Thyroid gland (tissue), 4 donors: Measurements from ENCODE around the gene ITPRIPL2. TPM values are rescaled to one million over a fixed set of nuclear protein-coding genes. Genes with fewer than 3 reads are reported as not detected.

Experiments used
- DNase-seq, 2 donors: peaks; one replicate each; pipeline ENCODE4 v3.0.0-alpha.2; 2019
- H3K27ac ChIP-seq, 3 donors: fragments of 200-600 bp; sonication (generic); 1 replicate in 2 of 3; 2 replicates in 1 of 3; pipeline ENCODE4 v1.5.1; 2016 to 2019; ENCODE audit warnings: mild to moderate bottlenecking in 1 of 3, moderate library complexity in 1 of 3
- H3K27me3 ChIP-seq: fragments of 200-600 bp; sonication (generic); one replicate; pipeline ENCODE4 v1.5.1; 2019
- H3K36me3 ChIP-seq, 2 donors: fragments of 200-600 bp; sonication (generic); one replicate each; pipeline ENCODE4 v1.5.1; 2016 to 2019
- H3K4me1 ChIP-seq, 2 donors: fragments of 200-600 bp; sonication (generic); one replicate each; pipeline ENCODE4 v1.5.1; 2017 to 2019
- H3K4me3 ChIP-seq, 3 donors: fragments of 200-600 bp; sonication (generic); replicated peaks in 1 of 3; 1 replicate in 2 of 3; 2 replicates in 1 of 3; pipeline ENCODE4 v1.5.1; 2016; ENCODE audit warnings: mild to moderate bottlenecking in 1 of 3
- H3K9me3 ChIP-seq: fragments of 200-600 bp; sonication (generic); one replicate; pipeline ENCODE4 v1.5.1; 2017
- CTCF ChIP-seq, 6 experiments: fragments of 200-600 bp in 3 of 6; fragments of 450-650 bp in 3 of 6; sonication (generic) in 3 of 6; IDR thresholded peaks; one replicate each; pipeline ENCODE4 v1.5.1; 2016 to 2019; ENCODE audit warnings: antibody characterized with exemption in 6 of 6, mild to moderate bottlenecking in 2 of 6, inconsistent platforms in 1 of 6, moderate library complexity in 1 of 6
- POLR2A ChIP-seq, 2 donors: fragments of 450-650 bp; IDR thresholded peaks; one replicate each; pipeline ENCODE4 v1.6.1; 2017; ENCODE audit warnings: antibody characterized with exemption in 2 of 2, mild to moderate bottlenecking in 2 of 2, moderate library complexity in 1 of 2
- WGBS, 2 donors: methylation state at CpG; one replicate each; pipeline ENCODE4 v1.1.5; 2017; 5-methylcytosine and 5-hydroxymethylcytosine counted together
- intact Hi-C: fragments of 100-400 bp; cut with DNase I; formaldehyde crosslinking; loops from one replicate; pipeline ENCODE4 v1.15.1; 2023
- total RNA-seq, 4 donors: library from RNA; depleted of rRNA; stranded (reverse); fragments of >200 nt; gene quantifications; one replicate each; pipeline ENCODE4 v1.2.3, GENCODE V29; 2016

The ITPRIPL2 gene
- total RNA-seq, 4 donors from 2014 or later, result 34.2 to 47.0 (median 39.7) TPM

DNA sequence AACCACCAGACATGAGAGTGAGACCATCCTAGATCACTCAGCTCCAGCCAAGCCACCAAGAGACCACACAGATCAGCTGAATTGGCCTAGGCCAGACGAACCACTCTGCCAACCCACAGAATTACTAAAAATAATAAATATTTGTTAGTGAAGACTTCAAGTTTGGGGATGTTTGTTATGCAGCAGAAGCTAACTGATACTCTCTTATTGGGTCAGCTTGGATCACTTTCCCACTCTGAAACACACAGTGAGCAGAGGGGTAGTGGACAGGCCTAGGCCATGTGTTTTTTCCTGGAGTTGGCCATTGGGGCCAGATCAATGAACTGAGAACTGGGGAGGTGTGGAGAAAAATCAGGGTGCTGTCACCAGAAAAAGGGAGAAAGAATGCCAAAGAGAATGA lies 15.6 kb upstream of the ITPRIPL2 start:
- H3K9me3 ChIP-seq, result no peaks in the 10 kb centered on the region
- H3K4me1 ChIP-seq, result no peaks in the 10 kb centered on the region
- no peaks in the 10 kb centered on the region for H3K27me3 ChIP-seq
- TF ChIP-seq CTCF (IDR thresholded peaks at IDR 0.05) (no peak), POLR2A (IDR thresholded peaks at IDR 0.05) (no peak)
- no peaks in the 10 kb centered on the region for H3K36me3 ChIP-seq
- WGBS, 2 donors, result 90 to 100% methylated on average over 1 of the region's 1 CpG
- DNase-seq, result no peak
- H3K27ac ChIP-seq, result no peak overlapping the region
- H3K4me3 ChIP-seq, result no peak overlapping the region
- intact Hi-C loops, result no loop called here

- no peaks in the 10 kb centered on the region for H3K4me1 ChIP-seq
- intact Hi-C loops, result no loop called here
- no peak overlapping the region for H3K27ac ChIP-seq
- DNase-seq, result no peak
- no peaks in the 10 kb centered on the region for H3K9me3 ChIP-seq
- no peaks in the 10 kb centered on the region for H3K27me3 ChIP-seq
- no peaks in the 10 kb centered on the region for H3K36me3 ChIP-seq
- 87% methylated on average over 15 to 16 of the region's 16 CpGs for WGBS, 2 donors
- TF ChIP-seq POLR2A (IDR thresholded peaks at IDR 0.05) (no peak), CTCF (IDR thresholded peaks at IDR 0.05) (no peak)
- no peak overlapping the region for H3K4me3 ChIP-seq
These were observed 11.4 kb upstream of the ITPRIPL2 start for GRCh38 chr16:19102187-19102872.

DNA sequence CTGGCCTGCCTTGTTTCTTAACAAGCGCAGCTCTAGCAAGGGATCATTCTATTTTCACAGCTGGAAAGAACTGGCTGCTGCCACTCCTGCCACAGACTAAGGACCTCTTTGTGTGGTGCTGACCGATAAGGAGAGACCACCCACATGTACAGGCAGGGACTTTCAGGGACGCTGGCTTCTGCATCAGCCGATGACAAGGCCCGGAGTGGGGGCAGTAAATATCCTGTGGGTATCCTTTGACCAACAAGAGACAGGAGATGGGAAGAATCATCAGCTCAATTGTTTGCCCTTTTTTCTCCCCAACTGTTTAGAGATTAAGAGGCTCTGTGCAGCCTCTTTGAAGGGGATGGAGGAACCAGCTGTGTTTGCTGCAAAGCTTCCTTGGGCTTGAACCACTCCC lies 9.2 kb upstream of the ITPRIPL2 start:
- DNase-seq, result no peak
- TF ChIP-seq POLR2A (IDR thresholded peaks at IDR 0.05), result no peak
- no peak for TF ChIP-seq CTCF (IDR thresholded peaks at IDR 0.05)
- Histone ChIP-seq H3K27me3 (no peaks in the 10 kb centered on the region), H3K36me3 (no peaks in the 10 kb centered on the region), H3K4me3 (no peak overlapping the region), H3K9me3 (no peaks in the 10 kb centered on the region), H3K27ac (no peak overlapping the region), H3K4me1 (no peaks in the 10 kb centered on the region)
- intact Hi-C loops, result no loop called here
- 60 to 68% methylated on average over 4 to 5 of the region's 5 CpGs for WGBS, 2 donors

DNA sequence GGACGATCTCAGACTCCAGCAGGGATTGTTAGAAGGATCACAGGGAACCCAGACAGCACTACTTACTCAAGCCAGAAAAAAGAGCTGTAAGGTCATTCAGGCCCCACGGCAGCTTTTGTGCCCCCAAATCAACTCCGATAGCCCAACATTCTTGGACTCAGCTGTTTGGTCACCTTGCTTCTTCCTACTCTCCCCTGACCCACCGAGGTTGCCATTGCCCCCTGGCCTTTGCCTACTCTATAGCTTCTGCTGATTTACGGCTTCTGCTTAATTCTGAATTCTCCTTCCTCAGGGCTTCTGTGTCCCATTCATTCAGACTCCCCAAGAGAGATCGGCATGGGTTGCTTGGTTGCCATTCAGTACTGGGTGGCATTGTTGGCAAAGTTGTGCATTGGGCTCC lies 8.6 kb upstream of the ITPRIPL2 start:
- intact Hi-C loops, result no loop called here
- WGBS, 2 donors, result 88% methylated on average over 6 of the region's 6 CpGs

More for the DNA sequence above, 8.6 kb upstream of the ITPRIPL2 start:
- TF ChIP-seq POLR2A (IDR thresholded peaks at IDR 0.05) (no peak), CTCF (IDR thresholded peaks at IDR 0.05) (no peak)
- H3K36me3 ChIP-seq, result no peaks in the 10 kb centered on the region
- H3K9me3 ChIP-seq, result no peaks in the 10 kb centered on the region
- no peak overlapping the region for H3K4me3 ChIP-seq
- no peaks in the 10 kb centered on the region for H3K4me1 ChIP-seq
- DNase-seq, result no peak
- H3K27ac ChIP-seq, result no peak overlapping the region
- H3K27me3 ChIP-seq, result no peaks in the 10 kb centered on the region
